Epithelial cell of esophagus (primary cell): Measurements from ENCODE around the gene MYO1B.

Experiments used
- DNase-seq: peaks from one replicate; pipeline ENCODE4 v3.0.0; 2010; ENCODE audit warnings: low read depth
- H3K4me3 ChIP-seq: 2 replicates; pipeline ENCODE4 v1.5.1; 2011; ENCODE audit warnings: mild to moderate bottlenecking, low read length, control low read depth
- TF ChIP-seq, protein P1 (sequence below): IDR thresholded peaks from 2 replicates; pipeline ENCODE4 v1.5.1; 2011; ENCODE audit warnings: low read depth, mild to moderate bottlenecking, low read length, control low read depth, inconsistent platforms; ENCODE audit not compliant: insufficient read depth; ENCODE audit errors: missing control alignments

The MYO1B gene

DNA sequence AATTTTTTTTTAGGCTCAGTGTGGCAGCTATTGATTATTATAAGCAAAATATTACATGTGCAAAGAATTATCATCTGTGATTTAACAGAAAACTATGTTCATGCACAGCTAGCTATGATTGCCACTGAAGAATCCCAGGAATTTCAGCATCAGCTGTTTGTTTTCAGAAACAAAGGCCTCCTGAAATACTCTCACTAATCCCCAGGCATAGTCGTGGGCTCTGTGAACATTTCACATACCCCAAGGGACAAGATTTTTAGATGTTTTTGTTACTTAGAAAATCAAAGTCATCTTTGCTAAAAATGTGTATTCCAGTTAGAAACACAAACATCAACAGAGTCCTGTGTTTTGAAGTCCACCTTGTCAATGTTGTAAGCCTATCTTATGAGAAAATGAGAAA is 156.1 kb downstream of the MYO1B start:
- no peak overlapping the region for H3K4me3 ChIP-seq
- TF ChIP-seq, protein P1, sequence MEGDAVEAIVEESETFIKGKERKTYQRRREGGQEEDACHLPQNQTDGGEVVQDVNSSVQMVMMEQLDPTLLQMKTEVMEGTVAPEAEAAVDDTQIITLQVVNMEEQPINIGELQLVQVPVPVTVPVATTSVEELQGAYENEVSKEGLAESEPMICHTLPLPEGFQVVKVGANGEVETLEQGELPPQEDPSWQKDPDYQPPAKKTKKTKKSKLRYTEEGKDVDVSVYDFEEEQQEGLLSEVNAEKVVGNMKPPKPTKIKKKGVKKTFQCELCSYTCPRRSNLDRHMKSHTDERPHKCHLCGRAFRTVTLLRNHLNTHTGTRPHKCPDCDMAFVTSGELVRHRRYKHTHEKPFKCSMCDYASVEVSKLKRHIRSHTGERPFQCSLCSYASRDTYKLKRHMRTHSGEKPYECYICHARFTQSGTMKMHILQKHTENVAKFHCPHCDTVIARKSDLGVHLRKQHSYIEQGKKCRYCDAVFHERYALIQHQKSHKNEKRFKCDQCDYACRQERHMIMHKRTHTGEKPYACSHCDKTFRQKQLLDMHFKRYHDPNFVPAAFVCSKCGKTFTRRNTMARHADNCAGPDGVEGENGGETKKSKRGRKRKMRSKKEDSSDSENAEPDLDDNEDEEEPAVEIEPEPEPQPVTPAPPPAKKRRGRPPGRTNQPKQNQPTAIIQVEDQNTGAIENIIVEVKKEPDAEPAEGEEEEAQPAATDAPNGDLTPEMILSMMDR: no peak
- DNase-seq: no peak

DNA sequence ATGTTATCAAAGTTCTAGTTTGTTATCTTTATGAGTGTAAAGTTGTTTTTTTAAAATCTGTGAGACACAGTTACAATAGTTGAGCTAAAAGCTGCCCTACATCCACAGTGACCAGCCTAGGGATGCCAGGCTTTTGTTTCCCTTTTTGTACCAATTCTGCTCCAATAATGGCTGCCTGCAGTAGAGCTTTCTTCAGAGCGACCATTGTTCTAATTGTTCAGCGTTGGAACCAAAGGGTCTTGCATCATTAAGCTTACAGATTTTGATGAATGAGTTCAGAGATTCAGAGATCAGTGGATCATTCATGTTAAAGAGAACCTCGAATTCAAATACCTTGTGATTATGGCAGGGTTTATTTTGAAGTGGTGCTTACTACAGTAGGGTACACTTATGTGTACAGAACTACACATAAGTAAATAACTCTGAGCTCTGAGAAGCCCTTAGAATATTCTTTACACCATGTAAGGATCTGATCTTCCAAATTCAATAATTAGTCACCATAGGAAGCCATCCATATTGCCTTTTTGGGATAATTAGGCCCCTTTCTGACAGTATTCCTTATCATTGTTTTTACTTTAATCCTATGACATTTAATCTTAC is 157.9 kb downstream of the MYO1B start:
- H3K4me3 ChIP-seq: no peak overlapping the region
- no peak for DNase-seq
- TF ChIP-seq, protein P1: no peak

DNA sequence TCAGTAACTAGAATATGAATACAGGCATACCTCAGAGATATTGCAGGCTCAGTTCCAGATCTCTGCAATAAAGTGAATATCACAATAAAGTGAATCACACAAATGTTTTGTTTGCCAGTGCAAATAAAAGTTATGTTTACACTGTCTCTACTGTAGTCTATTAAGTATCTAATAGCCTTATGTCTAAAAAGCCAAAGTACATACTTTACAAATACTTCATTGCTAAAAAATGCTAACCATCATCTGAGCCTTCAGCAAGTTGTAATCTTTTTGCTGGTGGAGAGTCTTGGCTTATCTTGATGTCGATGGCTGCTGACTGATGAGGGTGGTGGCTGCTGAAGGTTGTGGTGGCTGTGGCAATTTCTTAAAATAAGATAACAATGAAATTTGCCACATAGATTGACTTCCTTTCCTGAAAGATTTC is 159.4 kb downstream of the MYO1B start:
- no peak overlapping the region for H3K4me3 ChIP-seq
- no peak for DNase-seq

DNA sequence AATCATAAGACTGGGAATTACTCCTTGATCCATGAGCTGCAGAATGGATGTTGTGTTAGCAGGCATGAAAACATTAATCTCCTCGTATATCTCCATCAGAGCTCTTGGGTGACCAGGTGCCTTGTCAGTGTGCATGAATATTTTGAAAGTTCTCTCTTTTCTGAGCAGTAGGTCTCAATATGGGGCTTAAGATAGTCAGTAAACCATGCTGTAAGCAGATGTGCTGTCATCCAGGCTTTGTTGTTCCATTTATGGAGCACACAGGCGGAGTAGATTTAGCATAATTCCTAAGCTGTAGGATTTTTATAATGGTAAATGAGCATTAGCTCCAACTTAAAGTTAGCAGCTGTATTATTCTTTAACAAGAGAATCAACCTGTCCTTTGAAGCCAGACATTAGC is 160.3 kb downstream of the MYO1B start:
- DNase-seq: no peak
- TF ChIP-seq, protein P1: no peak
- no peak overlapping the region for H3K4me3 ChIP-seq

More for the DNA sequence above, 159.4 kb downstream of the MYO1B start:
- TF ChIP-seq, protein P1: no peak

DNA sequence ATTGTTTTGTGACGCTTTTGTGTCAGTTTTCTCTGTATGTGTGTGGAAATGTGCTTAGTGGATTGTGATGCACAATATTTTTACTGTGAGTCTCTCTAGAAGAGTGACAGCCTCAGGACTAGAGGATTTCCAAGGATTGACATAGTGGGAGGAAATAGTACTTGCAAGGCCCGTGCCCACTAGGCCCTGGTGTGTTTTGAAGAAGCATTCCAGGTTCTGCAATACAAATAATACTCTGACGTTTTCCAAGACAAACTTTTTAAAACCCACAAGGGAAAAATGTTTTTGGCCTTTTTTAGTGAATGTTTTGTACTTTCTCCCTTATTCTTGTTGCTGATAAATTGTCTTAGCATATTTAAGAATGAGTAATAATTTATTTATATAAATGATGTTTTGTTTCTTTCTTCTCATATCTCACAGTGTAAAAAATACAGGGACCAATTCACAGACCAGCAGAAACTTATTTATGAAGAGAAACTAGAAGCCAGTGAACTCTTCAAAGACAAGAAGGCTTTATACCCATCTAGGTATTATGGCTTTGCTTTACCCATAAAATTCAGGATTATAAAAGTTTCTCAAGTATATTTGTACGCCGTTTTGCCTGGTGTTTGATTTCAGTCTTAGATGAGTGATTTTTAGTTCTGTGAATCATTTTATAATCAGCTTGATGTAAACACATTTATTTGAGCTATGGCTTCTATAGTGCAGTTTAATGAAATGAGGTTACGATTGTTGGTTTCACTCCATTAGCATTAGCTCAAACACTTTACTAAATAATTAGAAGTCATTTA is 165.6 kb downstream of the MYO1B start:
- no peak for DNase-seq
- TF ChIP-seq, protein P1: no peak
- no peak overlapping the region for H3K4me3 ChIP-seq

DNA sequence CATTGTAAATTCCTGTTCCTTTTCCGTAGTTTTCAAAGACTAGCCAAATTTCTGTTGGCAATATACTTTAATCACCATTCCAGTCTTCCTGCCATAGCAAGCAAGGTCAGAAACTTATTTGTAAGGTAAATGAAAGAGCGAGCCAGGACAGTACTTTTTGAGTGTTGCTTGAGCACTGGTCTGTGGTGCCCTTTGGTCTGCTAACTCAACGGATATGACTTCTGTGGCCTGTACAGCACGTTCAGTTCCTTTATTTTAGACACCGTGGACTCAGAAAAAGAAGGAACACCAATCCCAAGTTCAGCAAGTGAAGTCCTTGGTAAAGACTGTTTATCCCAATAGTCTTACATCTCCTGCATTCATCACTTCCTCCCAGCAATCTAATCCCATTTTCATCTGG is 166.3 kb downstream of the MYO1B start:
- TF ChIP-seq, protein P1: no peak
- no peak overlapping the region for H3K4me3 ChIP-seq
- DNase-seq: no peak
